DMS53 treated with DMSO at 0.1 percent for 48 hours (cell line): Measurements from ENCODE around the gene CAPN12.

Experiments
- DNase-seq: peaks from one replicate; lab custom pipeline; 2025; ENCODE audit not compliant: unreplicated experiment; lab: John Stamatoyannopoulos, UW

The CAPN12 gene

GRCh38 chr19:38697197-38697596 is 47.1 kb downstream of the CAPN12 start:
- DNase-seq, result no peak

GRCh38 chr19:38696729-38697055 is 47.6 kb downstream of the CAPN12 start:
- no peak for DNase-seq

GRCh38 chr19:38695832-38696728 is 48.2 kb downstream of the CAPN12 start:
- no peak for DNase-seq

DNA sequence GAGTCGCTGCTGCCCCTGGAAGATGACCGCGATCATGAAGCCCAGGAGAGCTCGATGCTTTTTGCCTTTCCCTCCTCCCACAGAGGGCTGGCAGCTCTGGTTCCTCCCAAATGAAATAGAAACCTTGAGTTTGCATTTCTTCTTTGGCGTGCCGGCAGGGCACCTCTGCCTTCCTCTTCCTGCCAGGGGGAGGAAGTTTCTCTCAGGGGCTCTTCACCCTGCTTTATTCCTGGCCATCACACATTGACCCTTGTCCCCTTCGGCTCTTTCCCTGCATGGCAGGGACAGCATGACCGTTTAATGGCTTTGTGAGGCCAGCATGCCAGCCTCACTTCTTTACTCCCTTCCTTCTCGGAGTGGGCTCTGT is 49.0 kb downstream of the CAPN12 start:
- DNase-seq, result no peak

DNA sequence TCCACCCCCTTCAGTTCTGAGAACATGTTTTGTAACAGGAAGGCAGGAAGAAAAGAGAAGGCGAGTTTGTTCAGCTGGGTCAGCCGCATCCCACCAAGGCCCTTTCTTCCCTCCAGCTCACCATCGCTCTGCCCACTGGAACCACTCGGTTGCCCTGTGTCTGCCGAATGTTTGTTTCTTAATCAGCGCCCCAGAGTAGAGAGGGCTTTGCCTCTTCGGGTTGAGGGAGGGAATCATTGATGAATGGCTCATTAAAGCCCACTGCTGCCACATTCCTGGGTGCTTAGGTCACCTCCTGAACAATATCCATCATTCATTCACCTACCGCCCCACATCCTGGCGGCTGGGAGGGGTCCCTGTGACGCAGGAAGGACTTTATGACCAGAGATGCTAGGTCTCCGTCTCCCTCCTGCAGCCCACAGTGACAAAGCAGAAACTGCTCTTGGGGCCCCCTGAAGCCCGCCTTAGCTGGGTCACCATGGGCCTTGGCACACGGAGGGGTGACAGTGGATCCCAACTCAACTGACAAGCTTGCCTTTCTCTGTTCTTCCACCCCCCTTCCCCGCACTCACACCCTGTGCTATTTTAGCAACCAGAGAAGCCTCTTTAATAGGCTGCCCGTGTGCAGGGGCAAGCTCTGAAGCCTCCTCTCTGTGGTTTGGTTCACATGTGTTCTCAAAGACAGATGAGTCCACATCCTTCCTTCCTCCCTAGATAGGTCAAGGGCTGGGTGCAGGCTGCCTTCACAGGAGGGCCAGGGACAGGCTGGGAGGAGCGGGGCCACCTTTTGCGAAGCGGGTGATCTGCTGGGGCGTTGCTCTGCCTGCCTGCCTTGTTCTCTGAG is 50.7 kb downstream of the CAPN12 start:
- DNase-seq, result no peak

GRCh38 chr19:38692458-38693379 is 51.6 kb downstream of the CAPN12 start:
- no peak for DNase-seq

- DNase-seq, result no peak
Observed at GRCh38 chr19:38691938-38692457, 52.3 kb downstream of the CAPN12 start.

DNA sequence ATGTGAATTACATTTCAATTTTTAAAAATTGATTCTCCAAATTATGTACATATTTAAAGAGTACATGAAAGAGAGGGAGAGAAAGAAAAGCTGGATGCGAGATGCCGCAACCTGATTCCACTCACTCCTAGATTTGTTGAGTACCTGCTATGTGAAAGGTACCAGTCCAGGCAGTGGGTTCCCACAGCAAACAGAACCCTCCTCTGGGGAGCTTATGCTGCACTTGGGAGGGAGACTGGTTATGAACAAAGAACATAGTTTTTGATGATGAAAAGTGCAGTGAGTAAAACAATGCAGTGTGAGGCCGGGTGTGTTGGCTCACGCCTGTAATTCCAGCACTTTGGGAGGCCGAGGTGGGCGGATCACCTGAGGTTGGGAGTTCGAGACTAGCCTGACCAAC is 53.4 kb downstream of the CAPN12 start:
- DNase-seq, result no peak

DNA sequence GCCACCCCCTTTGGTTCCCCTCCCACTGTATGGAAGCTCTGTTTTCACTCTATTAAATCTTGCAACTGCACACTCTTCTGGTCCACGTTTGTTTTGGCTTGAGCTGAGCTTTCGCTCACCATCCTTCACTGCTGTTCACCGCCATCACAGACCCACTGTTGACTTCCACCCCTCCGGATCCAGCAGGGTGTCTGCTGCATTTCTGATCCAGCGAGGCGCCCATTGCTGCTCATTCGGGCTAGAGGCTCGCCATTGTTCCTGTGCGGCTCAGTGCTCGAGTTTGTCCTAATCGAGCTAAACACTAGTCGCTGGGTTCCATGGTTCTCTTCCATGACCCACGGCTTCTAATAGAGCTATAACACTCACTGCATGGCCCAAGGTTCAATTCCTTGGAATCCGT is 54.1 kb downstream of the CAPN12 start:
- no peak for DNase-seq

DNA sequence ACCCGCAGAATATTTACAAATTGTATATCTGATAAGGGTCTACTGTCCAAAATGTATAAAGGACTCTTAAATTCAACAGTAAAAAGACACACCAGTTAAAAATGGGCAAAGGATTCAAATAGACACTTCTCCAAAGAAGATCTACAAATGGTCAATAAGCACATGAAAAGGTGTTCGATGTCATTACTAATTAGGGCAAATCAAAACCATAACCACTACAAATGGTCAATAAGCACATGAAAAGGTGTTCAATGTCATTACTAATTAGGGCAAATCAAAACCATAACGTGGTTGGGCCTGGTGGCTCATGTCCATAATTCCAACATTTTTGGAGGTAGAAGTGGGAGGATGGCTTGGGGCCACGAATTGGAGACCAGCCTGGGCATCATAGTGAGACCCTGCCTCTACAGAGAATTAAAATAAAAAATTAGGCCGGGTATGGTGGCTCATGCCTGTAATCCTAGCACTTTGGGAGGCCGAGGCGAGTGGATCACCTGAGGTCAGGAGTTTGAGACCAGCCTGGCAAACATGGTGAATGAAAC is 56.4 kb downstream of the CAPN12 start:
- DNase-seq, result no peak

GRCh38 chr19:38686530-38686888 is 57.8 kb downstream of the CAPN12 start:
- DNase-seq, result no peak

DNA sequence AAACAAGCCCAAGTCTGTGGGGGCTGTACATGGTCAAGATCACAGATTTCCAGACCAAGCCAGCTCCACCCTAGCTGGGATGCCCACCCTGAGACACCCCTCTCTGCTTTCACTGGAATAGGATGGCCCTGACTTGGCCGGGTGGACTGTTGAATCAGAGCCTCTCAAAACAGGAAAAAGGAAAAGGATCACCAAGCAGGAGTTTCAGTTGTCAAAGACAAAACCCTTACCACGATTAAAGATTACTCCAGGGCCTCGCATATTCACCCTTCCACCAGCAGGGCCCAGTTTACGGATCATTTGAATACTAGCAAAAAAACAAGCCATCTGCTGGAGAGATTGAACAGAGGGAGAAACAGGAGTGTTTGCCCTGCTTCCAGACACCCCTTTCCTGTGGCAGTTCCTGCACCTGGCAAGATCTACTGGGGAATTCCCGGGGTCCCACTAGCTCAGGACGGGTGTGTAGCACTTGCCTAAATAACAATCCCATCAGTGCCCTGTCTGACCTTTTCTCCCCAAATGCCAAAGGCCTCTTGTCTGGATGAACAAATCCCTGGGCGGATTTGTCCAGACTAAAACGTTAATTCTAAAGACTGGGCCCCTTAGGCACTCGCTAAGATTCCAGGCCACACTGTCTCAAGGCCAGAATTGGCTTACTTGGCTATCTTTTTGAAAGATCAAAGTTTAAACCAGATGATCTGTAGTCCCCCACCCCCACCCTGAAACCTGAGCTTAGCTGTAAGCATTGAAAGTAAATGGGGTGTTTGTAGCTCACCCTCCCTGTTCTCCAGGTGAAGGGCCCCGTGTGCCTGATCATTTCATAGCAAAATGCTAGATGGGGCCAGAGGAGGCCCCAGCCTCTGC is 58.4 kb downstream of the CAPN12 start:
- DNase-seq, result no peak

GRCh38 chr19:38684862-38685665 is 59.2 kb downstream of the CAPN12 start:
- DNase-seq, result no peak

DNA sequence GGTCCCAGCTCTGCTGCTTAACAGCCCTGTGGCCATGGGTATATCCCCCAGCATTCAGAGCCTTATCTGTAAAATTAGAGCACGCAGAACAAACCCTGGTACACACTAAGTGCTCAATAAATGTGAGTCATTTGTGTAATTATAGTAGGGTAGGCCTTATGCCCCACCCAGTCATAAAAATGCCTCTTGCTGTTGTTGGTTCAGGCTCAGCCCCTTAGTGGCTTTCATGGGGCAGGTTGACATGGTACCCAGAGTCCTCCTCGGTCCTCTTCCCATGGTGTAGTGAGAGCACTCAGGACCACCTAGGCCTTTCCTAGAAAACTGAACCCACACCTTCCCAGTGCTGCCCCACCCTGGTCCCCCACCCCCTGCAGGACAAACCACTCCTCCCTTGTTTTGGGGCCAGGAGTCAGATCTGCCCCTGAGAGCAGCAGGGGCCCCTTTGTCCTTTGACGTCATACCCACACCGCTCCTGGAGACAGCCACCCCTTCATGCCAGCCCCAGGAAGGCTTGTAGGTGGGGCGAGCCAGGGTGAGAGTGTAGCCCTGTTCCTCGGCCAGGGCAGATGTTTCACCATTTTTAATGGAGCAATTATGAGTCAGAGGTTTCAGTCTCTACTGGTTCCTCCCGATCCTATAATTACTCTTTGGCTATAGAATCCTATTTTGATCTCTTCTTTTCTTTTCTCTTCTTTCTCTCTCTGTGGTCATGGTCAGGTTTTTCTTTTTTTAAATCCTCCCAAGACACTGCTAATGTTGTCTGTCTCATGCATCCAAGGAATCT is 60.0 kb downstream of the CAPN12 start:
- no peak for DNase-seq

GRCh38 chr19:38683393-38684077 is 60.7 kb downstream of the CAPN12 start:
- DNase-seq, result peak; percentile 92

- no peak for DNase-seq
Observed at GRCh38 chr19:38682872-38683392, 61.3 kb downstream of the CAPN12 start.

DNA sequence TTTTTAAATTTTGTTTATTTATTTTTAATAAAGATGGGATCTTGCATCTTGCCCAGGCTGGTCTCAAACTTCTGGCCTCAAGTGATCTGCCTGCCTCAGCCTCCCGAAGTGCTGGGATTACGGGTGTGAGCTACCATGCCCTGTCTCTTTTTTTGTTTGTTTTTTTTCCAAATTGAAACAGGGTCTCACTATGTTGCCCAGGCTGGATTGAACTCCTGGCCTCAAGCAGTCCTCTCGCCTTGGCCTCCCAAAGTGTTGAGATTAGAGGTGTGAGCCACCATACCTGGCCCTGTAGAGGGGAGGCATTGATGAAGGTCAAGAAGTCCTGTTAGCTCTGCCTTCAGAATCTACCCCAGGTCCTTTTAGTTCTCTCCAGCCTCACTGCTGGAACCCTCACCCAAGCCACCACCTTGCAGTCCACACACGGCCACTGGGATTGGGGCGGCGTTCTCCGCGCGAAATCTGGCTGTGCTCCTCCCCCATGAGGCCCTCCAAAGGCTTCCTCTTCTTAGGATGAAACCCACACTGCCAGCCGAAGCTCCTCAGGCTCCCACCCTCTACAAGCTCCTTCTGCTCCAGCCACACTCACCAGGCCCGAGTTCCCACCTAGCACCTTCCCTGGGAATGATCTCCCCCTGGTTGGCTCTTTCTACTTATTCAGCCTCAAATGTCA is 61.9 kb downstream of the CAPN12 start:
- no peak for DNase-seq
